Fibroblast of lung (primary cell): Measurements from ENCODE around the gene UBL7.

Experiments used
- CTCF ChIP-seq, 2 donors: IDR thresholded peaks in 1 of 2; conservative IDR thresholded peaks in 1 of 2; 1 replicate in 1 of 2; 2 replicates in 1 of 2; pipeline ENCODE4 v1.5.1; 2011 to 2012; ENCODE audit warnings: low read length in 2 of 2, control low read depth in 1 of 2, inconsistent platforms in 1 of 2, low read depth in 1 of 2, mild to moderate bottlenecking in 1 of 2
- EZH2 ChIP-seq: IDR thresholded peaks from 2 replicates; pipeline ENCODE4 v1.5.1; 2012; ENCODE audit warnings: low read length, control low read depth, mild to moderate bottlenecking; ENCODE audit errors: missing control alignments

- TF ChIP-seq CTCF (conservative IDR thresholded peaks at IDR 0.05 in 1 of 2, IDR thresholded peaks at IDR 0.05 in 1 of 2; ENCODE audit: low read depth in 1 of 2, low read length in 2 of 2): no peak
- TF ChIP-seq EZH2: no peak
Measured at GRCh38 chr15:74464897-74465296, 3.9 kb upstream of the UBL7 start.
